Measurements from ENCODE around the gene ROCK1. TPM values are rescaled to one million over a fixed set of nuclear protein-coding genes. Genes with fewer than 3 reads are reported as not detected.
"Not testable (repeated sequence)": the region's sequence is repeated elsewhere in the genome, so short reads cannot be mapped to it uniquely, and the experiment has no call there.

Gene ROCK1
- total RNA-seq, 1 donor from 2014 or later: 68.2 TPM

- ChIA-PET POLR2A (no interaction called here), CTCF (no interaction called here)
- H3K4me3 Mint-ChIP-seq: no peak overlapping the region
- no peaks in the 10 kb centered on the region for H3K4me1 Mint-ChIP-seq
- TF ChIP-seq CTCF (IDR thresholded peaks at IDR 0.05): no peak
- H3K36me3 Mint-ChIP-seq (ENCODE audit: low read depth): peaks cover 62% of the 10 kb centered on the region
- H3K27me3 Mint-ChIP-seq: no peaks in the 10 kb centered on the region
- intact Hi-C loops (cut with micrococcal nuclease): loop anchor here (2.0 to 5.0 kb wide), 2 partner anchors 16 to 33 kb away; no protein-coding TSS in a partner anchor
- ATAC-seq (ENCODE audit: low read depth): no peak
- no peak overlapping the region for H3K27ac Mint-ChIP-seq
- no peak for DNase-seq
- no peaks in the 10 kb centered on the region for H3K9me3 Mint-ChIP-seq
These were observed 71.1 kb downstream of the ROCK1 start for GRCh38 chr18:21040466-21040865.

- Mint-ChIP-seq H3K4me1 (peaks cover 3% of the 10 kb centered on the region), H3K36me3 (ENCODE audit: low read depth) (peaks cover 67% of the 10 kb centered on the region), H3K27ac (no peak overlapping the region), H3K27me3 (no peaks in the 10 kb centered on the region), H3K4me3 (no peak overlapping the region), H3K9me3 (no peaks in the 10 kb centered on the region)
- DNase-seq: no peak
- ChIA-PET POLR2A (no interaction called here), CTCF (no interaction called here)
- ATAC-seq (ENCODE audit: low read depth): no peak
- intact Hi-C loops (cut with micrococcal nuclease): loop anchor here (5.0 kb wide), 1 partner anchor 39 kb away; no protein-coding TSS in a partner anchor
- TF ChIP-seq CTCF (IDR thresholded peaks at IDR 0.05): no peak
These were observed 73.4 kb downstream of the ROCK1 start for GRCh38 chr18:21038201-21038600.

GRCh38 chr18:21031845-21032244 lies 79.8 kb downstream of the ROCK1 start:
- Mint-ChIP-seq H3K27me3 (no peaks in the 10 kb centered on the region), H3K4me3 (no peak overlapping the region), H3K9me3 (peaks cover 8% of the 10 kb centered on the region), H3K36me3 (ENCODE audit: low read depth) (peaks cover 58% of the 10 kb centered on the region), H3K27ac (no peak overlapping the region), H3K4me1 (peaks cover 6% of the 10 kb centered on the region)
- ATAC-seq (ENCODE audit: low read depth): no peak
- ChIA-PET POLR2A (interaction anchor here (0.7 kb wide), 1 partner anchor 528 kb away, joined by 7 read pairs; no protein-coding TSS in a partner anchor), CTCF (interaction anchor here (0.6 kb wide), 1 partner anchor 15 kb away, joined by 3 read pairs; no protein-coding TSS in a partner anchor)
- intact Hi-C loops (cut with micrococcal nuclease): no loop called here
- TF ChIP-seq CTCF (IDR thresholded peaks at IDR 0.05): no peak
- DNase-seq: no peak

GRCh38 chr18:21018257-21018656 lies 93.4 kb downstream of the ROCK1 start:
- H3K4me1 Mint-ChIP-seq; ATAC-seq (ENCODE audit: low read depth); H3K27me3 Mint-ChIP-seq; H3K4me3 Mint-ChIP-seq; H3K9me3 Mint-ChIP-seq; DNase-seq; H3K27ac Mint-ChIP-seq; CTCF ChIA-PET; intact Hi-C loops (cut with micrococcal nuclease): not testable (repeated sequence)
- peaks cover 74% of the 10 kb centered on the region for H3K36me3 Mint-ChIP-seq (ENCODE audit: low read depth)
- POLR2A ChIA-PET: interaction anchor here (0.7 kb wide), 1 partner anchor 15 kb away, joined by 3 read pairs; no protein-coding TSS in a partner anchor

GRCh38 chr18:21012308-21012707 lies 99.3 kb downstream of the ROCK1 start:
- H3K4me1 Mint-ChIP-seq: no peaks in the 10 kb centered on the region
- H3K4me3 Mint-ChIP-seq: no peak overlapping the region
- POLR2A ChIA-PET: no interaction called here
- ATAC-seq (ENCODE audit: low read depth) (no peak), DNase-seq (no peak)
- CTCF ChIA-PET: no interaction called here
- TF ChIP-seq CTCF (IDR thresholded peaks at IDR 0.05): no peak
- peaks cover 75% of the 10 kb centered on the region for H3K36me3 Mint-ChIP-seq (ENCODE audit: low read depth)
- no peak overlapping the region for H3K27ac Mint-ChIP-seq
- no peaks in the 10 kb centered on the region for H3K27me3 Mint-ChIP-seq
- intact Hi-C loops (cut with micrococcal nuclease): no loop called here
- H3K9me3 Mint-ChIP-seq: peaks cover 6% of the 10 kb centered on the region

- H3K9me3 Mint-ChIP-seq: no peaks in the 10 kb centered on the region
- H3K27ac Mint-ChIP-seq: no peak overlapping the region
- H3K36me3 Mint-ChIP-seq (ENCODE audit: low read depth): peaks cover 79% of the 10 kb centered on the region
- ChIA-PET CTCF (no interaction called here), POLR2A (no interaction called here)
- H3K4me3 Mint-ChIP-seq: no peak overlapping the region
- TF ChIP-seq CTCF (IDR thresholded peaks at IDR 0.05): no peak
- intact Hi-C loops (cut with micrococcal nuclease): loop anchor here (5.0 kb wide), 3 partner anchors 37 to 763 kb away; no protein-coding TSS in a partner anchor
- DNase-seq (no peak), ATAC-seq (ENCODE audit: low read depth) (no peak)
- H3K4me1 Mint-ChIP-seq: no peaks in the 10 kb centered on the region
- no peaks in the 10 kb centered on the region for H3K27me3 Mint-ChIP-seq
These were observed 106.9 kb downstream of the ROCK1 start for GRCh38 chr18:21004726-21005125.
